Muscle of leg (tissue), 11 donors: ENCODE measurements around the gene IQCN. TPM values are rescaled to one million over a fixed set of nuclear protein-coding genes. Genes with fewer than 3 reads are reported as not detected.

ENCODE experiments used
- DNase-seq: peaks from one replicate; pipeline ENCODE4 v3.0.0; 2013
- H3K27ac ChIP-seq: one replicate; pipeline ENCODE4 v1.5.1; 2013; ENCODE audit warnings: mild to moderate bottlenecking, low read length, control low read depth
- H3K27me3 ChIP-seq: one replicate; pipeline ENCODE4 v1.6.1; 2013; ENCODE audit warnings: low read length; ENCODE audit not compliant: control insufficient read depth, insufficient read depth
- H3K36me3 ChIP-seq: one replicate; pipeline ENCODE4 v1.6.1; 2013; ENCODE audit warnings: low read length; ENCODE audit not compliant: control insufficient read depth, insufficient read depth
- H3K4me1 ChIP-seq: one replicate; pipeline ENCODE4 v1.6.1; 2013; ENCODE audit warnings: low read length; ENCODE audit not compliant: control insufficient read depth, insufficient read depth
- H3K4me3 ChIP-seq: one replicate; pipeline ENCODE4 v1.5.1; 2013; ENCODE audit warnings: low read length, control low read depth
- H3K9me3 ChIP-seq: replicated peaks from 2 replicates; pipeline ENCODE4 v1.6.1; 2013; ENCODE audit warnings: low read depth, low read length; ENCODE audit not compliant: control insufficient read depth
- WGBS: methylation state at CpG from one replicate; pipeline ENCODE4 v1.1.5; 2013; ENCODE audit warnings: missing lambda C conversion rate; ENCODE audit not compliant: insufficient coverage; 5-methylcytosine and 5-hydroxymethylcytosine counted together
- polyA plus RNA-seq, 8 donors: library from polyadenylated mRNA; unstranded; fragments of 120-200 nt; gene quantifications; one replicate each; pipeline versions ENCODE4 v1.2.1 to v1.2.3, GENCODE V29; 2013; ENCODE audit warnings: inconsistent platforms in 1 of 8, low replicate concordance in 1 of 8; ENCODE audit not compliant: insufficient read length in 8 of 8, insufficient read depth in 1 of 8
- total RNA-seq: library from RNA; stranded (reverse); fragments of 120-200 nt; gene quantifications from one replicate; pipeline ENCODE4 v1.2.4, GENCODE V29; 2013

The IQCN gene
- total and polyA plus RNA-seq, 9 donors: 1.5 to 5.9 (median 3.1) TPM

DNA sequence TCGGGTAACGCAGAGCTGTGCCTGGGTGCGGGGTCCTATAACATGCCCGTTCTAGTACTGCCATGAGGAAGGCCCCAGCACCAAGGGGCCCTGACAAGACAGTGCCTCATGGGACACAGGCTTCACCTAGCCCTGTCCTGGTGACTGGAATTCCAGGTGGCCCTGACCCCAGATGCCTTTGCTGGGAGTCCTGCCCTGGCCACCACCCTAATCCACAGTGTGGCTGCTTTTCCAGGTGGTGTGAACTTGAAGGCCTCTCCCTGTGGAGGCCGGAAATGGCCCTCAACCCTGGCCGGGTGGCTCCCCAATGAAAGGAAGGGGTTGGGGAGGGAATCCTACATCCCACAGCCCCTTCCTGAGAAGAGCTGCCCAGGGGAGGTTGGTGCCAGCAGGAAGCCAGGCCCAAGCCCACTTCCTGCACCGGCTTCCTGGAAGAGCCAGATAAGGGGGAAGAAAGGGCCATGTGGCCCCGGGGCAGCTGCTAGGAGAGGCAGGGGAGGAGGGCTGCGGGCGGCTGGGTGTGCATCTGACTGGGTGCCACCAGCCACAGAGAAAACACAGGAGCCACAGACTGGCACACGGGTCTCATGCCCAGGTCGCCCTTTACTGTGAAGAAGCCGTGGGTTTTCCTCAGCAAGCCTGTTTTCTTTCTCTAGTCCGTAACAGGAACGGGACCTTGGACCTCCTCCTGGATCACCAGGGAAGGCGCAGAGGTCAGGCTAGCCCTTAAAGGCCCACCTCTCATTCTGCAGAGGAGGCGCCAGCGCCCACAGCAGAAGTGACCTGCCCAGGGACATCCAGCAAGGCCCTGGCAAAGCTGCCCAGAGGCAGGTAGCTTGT, 43.9 kb upstream of the IQCN start:
- H3K4me3 ChIP-seq: no peak overlapping the region
- peak overlapping the region; percentile 80 for H3K27ac ChIP-seq
- peaks cover 37% of the 10 kb centered on the region for H3K4me1 ChIP-seq
- 80% methylated on average over 16 of the region's 18 CpGs for WGBS
- peaks cover 14% of the 10 kb centered on the region for H3K36me3 ChIP-seq
- H3K9me3 ChIP-seq: no peaks in the 10 kb centered on the region
- H3K27me3 ChIP-seq: no peaks in the 10 kb centered on the region
- peak; percentile 60 for DNase-seq

GRCh38 chr19:18313398-18313797, 39.1 kb upstream of the IQCN start:
- WGBS: no CpG with 5 or more reads among the region's 3 CpGs
- Histone ChIP-seq H3K9me3 (no peaks in the 10 kb centered on the region), H3K27me3 (no peaks in the 10 kb centered on the region), H3K4me1 (peaks cover 28% of the 10 kb centered on the region), H3K27ac (no peak overlapping the region), H3K4me3 (no peak overlapping the region), H3K36me3 (peaks cover 62% of the 10 kb centered on the region)
- DNase-seq: no peak

GRCh38 chr19:18312092-18312534, 37.9 kb upstream of the IQCN start:
- H3K4me3 ChIP-seq: no peak overlapping the region
- no peak for DNase-seq
- peaks cover 22% of the 10 kb centered on the region for H3K4me1 ChIP-seq
- WGBS: 94% methylated on average over 10 of the region's 11 CpGs
- H3K27me3 ChIP-seq: no peaks in the 10 kb centered on the region
- peaks cover 74% of the 10 kb centered on the region for H3K36me3 ChIP-seq
- no peaks in the 10 kb centered on the region for H3K9me3 ChIP-seq
- peak overlapping the region; percentile 42 for H3K27ac ChIP-seq

DNA sequence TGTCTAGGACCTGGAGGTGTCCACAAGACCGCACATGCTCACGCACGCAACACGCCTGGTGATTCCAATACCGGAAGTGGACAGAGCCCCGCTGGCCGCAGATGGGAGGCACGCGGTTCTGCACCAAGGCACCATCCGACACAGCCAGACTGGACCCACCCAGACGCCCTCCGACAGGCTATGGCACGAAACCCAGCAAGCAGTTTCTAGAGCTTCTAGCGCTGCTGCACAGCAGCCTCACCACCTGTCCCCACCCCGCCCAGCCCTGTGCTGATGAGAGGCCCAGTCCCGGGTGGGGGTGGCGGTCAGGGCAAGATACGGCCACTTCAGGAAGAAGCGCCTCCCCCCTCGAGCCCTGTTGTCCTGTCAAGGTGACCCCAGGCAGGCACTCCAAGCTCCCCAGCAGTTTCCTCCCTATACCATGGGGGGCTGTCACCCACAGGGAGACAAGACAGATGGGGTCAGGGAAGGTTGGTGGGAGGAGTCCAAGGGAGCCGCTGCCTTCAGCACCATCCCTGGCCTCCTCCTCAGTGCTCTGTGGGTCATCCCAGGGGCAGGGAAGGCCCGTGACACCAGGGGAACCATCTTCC, 37.3 kb upstream of the IQCN start:
- no peak for DNase-seq
- H3K4me1 ChIP-seq: peaks cover 24% of the 10 kb centered on the region
- peak overlapping the region; percentile 42 for H3K27ac ChIP-seq
- peaks cover 78% of the 10 kb centered on the region for H3K36me3 ChIP-seq
- no peaks in the 10 kb centered on the region for H3K27me3 ChIP-seq
- 88% methylated on average over 15 of the region's 22 CpGs for WGBS
- no peak overlapping the region for H3K4me3 ChIP-seq
- H3K9me3 ChIP-seq: no peaks in the 10 kb centered on the region

GRCh38 chr19:18310966-18311365, 36.7 kb upstream of the IQCN start:
- WGBS: 80% methylated on average over 12 of the region's 13 CpGs
- Histone ChIP-seq H3K27ac (peak overlapping the region; percentile 29), H3K27me3 (no peaks in the 10 kb centered on the region), H3K4me1 (peaks cover 29% of the 10 kb centered on the region), H3K4me3 (no peak overlapping the region), H3K9me3 (no peaks in the 10 kb centered on the region), H3K36me3 (peaks cover 85% of the 10 kb centered on the region)
- no peak for DNase-seq

DNA sequence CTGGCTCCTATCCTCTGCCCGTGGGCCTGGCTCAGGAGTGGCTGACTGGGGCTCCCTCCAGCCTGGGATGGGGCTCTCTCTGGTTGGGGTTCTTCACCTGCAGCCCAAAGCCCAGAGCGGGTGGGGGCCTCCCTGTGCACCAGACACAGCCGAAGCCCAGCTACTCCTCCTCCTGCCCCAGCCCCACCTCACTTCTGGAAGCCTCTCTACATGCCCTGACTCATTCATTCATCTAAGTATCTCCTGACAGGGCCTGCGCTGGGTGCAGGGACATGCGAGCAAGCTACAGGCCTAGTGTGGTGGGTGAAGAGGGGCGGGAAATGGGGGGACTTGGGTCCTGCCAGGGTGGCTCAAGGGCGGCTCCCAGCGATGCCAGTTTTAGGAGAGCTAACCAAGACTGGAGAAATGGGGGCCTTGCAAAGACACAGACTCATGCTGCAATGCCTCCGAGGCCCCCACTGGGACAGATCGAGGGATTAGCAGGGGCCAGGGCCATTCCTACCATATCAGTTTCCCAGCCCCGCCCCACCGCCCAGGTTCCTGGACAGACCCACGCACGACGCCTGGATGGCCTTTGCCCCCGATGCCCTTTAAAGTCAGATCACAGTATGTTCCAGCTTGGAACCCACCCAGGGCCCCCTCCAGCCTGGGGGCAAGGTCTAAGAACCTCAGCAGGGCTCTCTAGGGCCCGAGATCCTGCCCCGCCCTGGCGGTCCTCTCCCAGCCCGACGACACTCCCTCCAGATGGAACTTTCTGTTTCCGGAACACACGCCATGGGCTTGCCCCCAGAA, 36.1 kb upstream of the IQCN start:
- H3K4me1 ChIP-seq: peaks cover 30% of the 10 kb centered on the region
- H3K27me3 ChIP-seq: no peaks in the 10 kb centered on the region
- peaks cover 83% of the 10 kb centered on the region for H3K36me3 ChIP-seq
- peak; percentile 2 for DNase-seq
- no peak overlapping the region for H3K27ac ChIP-seq
- no peak overlapping the region for H3K4me3 ChIP-seq
- H3K9me3 ChIP-seq: no peaks in the 10 kb centered on the region
- WGBS: 85% methylated on average over 22 of the region's 23 CpGs

- Histone ChIP-seq H3K4me3 (no peak overlapping the region), H3K27ac (no peak overlapping the region), H3K27me3 (no peaks in the 10 kb centered on the region), H3K4me1 (peaks cover 37% of the 10 kb centered on the region), H3K9me3 (no peaks in the 10 kb centered on the region), H3K36me3 (peaks cover 80% of the 10 kb centered on the region)
- 85% methylated on average over 26 of the region's 33 CpGs for WGBS
- DNase-seq: peak; percentile 1
Observed at GRCh38 chr19:18309525-18310064, 35.3 kb upstream of the IQCN start.

DNA sequence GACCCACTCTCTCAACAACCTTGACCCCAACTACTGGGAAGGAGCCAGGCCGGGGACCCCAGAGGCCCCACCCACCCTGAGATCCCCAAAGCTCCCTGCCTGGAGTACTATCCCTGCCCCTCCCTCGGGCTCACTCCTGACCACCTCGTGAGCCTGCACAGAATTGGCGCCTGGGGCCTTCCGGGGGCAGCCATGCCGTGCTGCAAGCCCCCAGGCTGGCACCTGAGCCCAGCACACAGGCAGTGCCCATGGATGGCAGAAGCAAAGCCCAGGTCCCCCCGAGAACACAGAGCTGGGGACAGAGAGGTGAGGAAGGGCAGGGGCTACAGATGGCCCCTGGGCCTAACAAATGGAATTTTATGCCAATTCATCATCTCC, 34.7 kb upstream of the IQCN start:
- Histone ChIP-seq H3K9me3 (no peaks in the 10 kb centered on the region), H3K4me1 (peaks cover 44% of the 10 kb centered on the region), H3K36me3 (peaks cover 76% of the 10 kb centered on the region), H3K27ac (no peak overlapping the region), H3K27me3 (no peaks in the 10 kb centered on the region), H3K4me3 (no peak overlapping the region)
- no peak for DNase-seq
- 80% methylated on average over 2 of the region's 7 CpGs for WGBS

DNA sequence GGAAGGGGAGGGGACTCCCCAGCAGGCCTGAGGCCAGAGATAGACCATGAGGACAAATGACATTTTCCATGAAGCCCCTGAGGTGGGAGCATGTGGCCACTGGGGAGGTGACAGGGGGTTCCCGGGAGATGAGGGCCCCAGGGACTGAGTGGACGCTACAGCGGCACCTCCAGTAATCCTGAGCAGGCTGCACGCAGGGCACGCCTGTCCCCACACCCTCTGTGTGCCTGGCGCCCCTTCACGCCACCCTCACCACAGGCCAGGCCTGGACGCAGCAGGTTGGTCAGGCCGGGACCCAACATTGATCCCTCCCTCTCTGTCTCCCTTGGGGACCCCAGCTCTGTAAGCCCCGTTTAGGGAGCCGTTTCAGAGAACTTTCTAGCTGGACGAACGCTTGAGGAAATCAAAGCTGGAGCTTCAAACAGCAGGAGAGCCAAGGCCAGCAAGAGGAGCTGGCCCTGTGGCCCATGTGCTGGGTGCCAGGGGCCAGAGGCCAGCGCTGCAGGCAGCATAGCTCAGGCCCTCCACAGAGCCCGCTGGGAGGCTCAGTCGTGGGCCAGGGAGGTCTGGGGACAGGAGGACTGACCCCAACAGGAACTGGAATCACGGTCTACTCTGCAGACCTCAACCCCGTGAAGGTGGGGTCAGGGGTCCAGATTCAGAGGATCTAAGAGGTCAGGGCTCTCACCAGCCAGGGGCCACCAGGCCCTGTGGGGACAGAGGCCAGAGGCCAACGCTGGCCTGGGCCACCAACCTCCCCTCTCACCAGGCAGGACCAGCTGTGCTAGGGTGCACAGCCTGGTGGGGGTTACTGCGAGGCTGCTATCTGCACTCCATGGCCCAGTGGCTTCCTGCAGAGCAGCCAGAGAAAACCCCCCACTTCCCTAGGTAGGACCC, 34.0 kb upstream of the IQCN start:
- no peaks in the 10 kb centered on the region for H3K9me3 ChIP-seq
- no peak overlapping the region for H3K4me3 ChIP-seq
- 82% methylated on average over 15 of the region's 20 CpGs for WGBS
- H3K27me3 ChIP-seq: no peaks in the 10 kb centered on the region
- peaks cover 73% of the 10 kb centered on the region for H3K36me3 ChIP-seq
- H3K27ac ChIP-seq: no peak overlapping the region
- H3K4me1 ChIP-seq: peaks cover 50% of the 10 kb centered on the region
- peak; percentile 7 for DNase-seq
